Measurements from ENCODE around the gene STXBP5. TPM values are rescaled to one million over a fixed set of nuclear protein-coding genes. Genes with fewer than 3 reads are reported as not detected.

The STXBP5 gene
- total RNA-seq, 2 experiments from 2014 or later: 21.0 to 22.5 TPM

DNA sequence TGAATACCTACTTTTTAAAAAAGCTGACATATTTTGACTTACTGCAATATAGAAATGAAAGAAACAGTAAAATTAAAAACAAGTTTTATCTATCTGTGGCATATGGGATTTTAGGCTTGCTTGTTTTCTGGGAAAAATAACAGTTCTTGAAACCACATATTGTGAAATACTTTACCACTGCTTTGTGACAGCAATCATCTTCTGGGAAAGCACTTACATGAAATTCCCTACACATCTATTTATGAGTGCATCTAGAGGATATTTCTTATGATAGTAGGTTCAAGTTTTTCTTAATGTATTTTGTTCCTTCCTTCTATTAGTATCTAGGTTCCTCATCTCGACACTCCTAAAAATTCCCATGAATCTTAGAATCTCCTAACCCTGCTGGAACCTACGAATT is 75.2 kb downstream of the STXBP5 start:
- Histone ChIP-seq H3K4me1 (ENCODE audit: insufficient read depth, low read length) (no peaks in the 10 kb centered on the region), H3K27ac (ENCODE audit: low read depth in 1 of 2, low read length in 2 of 2) (no peak overlapping the region), H3K36me3 (ENCODE audit: insufficient read depth, low read length) (peaks cover 17% of the 10 kb centered on the region), H3K9me3 (ENCODE audit: control insufficient read depth in 1 of 2, insufficient read depth in 1 of 2, low read length in 2 of 2) (no peaks in the 10 kb centered on the region), H3K4me3 (ENCODE audit: low read length) (no peak overlapping the region), H3K27me3 (ENCODE audit: control insufficient read depth in 1 of 2, insufficient read depth in 2 of 2, low read length in 2 of 2) (no peaks in the 10 kb centered on the region)
- CTCF ChIA-PET: no interaction called here
- Mint-ChIP-seq H3K27me3 (no peaks in the 10 kb centered on the region), H3K27ac (peak overlapping the region; percentile 4), H3K9me3 (no peaks in the 10 kb centered on the region), H3K4me1 (ENCODE audit: low read depth) (peaks cover 29% of the 10 kb centered on the region), H3K36me3 (ENCODE audit: low read depth) (peaks cover 56% of the 10 kb centered on the region), H3K4me3 (no peak overlapping the region)
- intact Hi-C loops (cut with DNase I, micrococcal nuclease): no loop called here
- DNase-seq (no peak), ATAC-seq (ENCODE audit: poor library complexity) (no peak)
- POLR2A ChIA-PET: no interaction called here
- no peak for TF ChIP-seq CTCF (IDR thresholded peaks at IDR 0.05)

DNA sequence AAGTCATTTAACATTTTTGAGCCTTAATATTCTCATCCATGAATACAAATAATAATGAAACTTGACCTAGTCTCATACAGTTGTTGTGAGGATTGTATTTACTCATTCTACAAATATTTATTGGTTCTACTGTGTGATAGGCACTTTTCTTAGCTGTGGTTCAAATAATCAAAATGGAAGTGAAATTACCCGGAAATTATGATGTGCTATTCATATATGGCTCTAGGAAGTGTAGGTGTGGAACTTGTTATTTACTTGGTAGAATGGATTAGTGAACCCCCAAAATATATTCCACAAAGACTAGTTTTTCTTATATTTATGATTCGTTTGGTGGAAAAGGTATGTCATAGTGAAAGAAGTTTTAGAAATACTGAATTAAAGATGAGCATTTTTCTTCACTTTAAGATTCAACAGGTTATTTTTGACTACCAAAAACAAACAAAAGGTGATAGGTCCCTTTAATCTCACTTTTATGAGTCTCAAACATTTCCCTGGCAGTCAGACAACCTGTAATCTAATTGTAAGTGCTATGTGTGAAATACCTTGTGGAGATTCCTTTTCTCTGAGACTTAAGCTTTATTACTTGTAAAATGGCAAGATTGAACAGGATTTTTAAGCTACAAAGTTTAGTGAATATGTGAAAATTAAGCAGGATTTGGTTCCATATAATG is 77.8 kb downstream of the STXBP5 start:
- Histone ChIP-seq H3K4me1 (ENCODE audit: insufficient read depth, low read length) (no peaks in the 10 kb centered on the region), H3K9me3 (ENCODE audit: control insufficient read depth in 1 of 2, insufficient read depth in 1 of 2, low read length in 2 of 2) (no peaks in the 10 kb centered on the region), H3K36me3 (ENCODE audit: insufficient read depth, low read length) (peaks cover 14% of the 10 kb centered on the region), H3K27me3 (ENCODE audit: control insufficient read depth in 1 of 2, insufficient read depth in 2 of 2, low read length in 2 of 2) (no peaks in the 10 kb centered on the region), H3K4me3 (ENCODE audit: low read length) (no peak overlapping the region), H3K27ac (ENCODE audit: low read depth in 1 of 2, low read length in 2 of 2) (no peak overlapping the region)
- Mint-ChIP-seq H3K4me3 (no peak overlapping the region), H3K27ac (no peak overlapping the region), H3K27me3 (no peaks in the 10 kb centered on the region), H3K9me3 (no peaks in the 10 kb centered on the region), H3K36me3 (ENCODE audit: low read depth) (peaks cover 47% of the 10 kb centered on the region), H3K4me1 (ENCODE audit: low read depth) (peaks cover 41% of the 10 kb centered on the region)
- DNase-seq: no peak
- TF ChIP-seq CTCF (IDR thresholded peaks at IDR 0.05): no peak
- intact Hi-C loops (cut with DNase I, micrococcal nuclease): loop anchor here (5.0 kb wide), 2 partner anchors 80 to 380 kb away; partner anchors contain the start of gene STXBP5 (in 1 of the 2)
- POLR2A ChIA-PET: interaction anchor here (0.6 kb wide), 2 partner anchors 25 to 470 kb away, joined by 3 read pairs; no protein-coding TSS in a partner anchor
- no peak for ATAC-seq (ENCODE audit: poor library complexity)
- CTCF ChIA-PET: interaction anchor here (1.2 to 1.4 kb wide), 2 partner anchors 8 to 80 kb away, joined by 3 read pairs; no protein-coding TSS in a partner anchor

- Histone ChIP-seq H3K9me3 (ENCODE audit: control insufficient read depth in 1 of 2, insufficient read depth in 1 of 2, low read length in 2 of 2) (no peaks in the 10 kb centered on the region), H3K4me3 (ENCODE audit: low read length) (no peak overlapping the region), H3K36me3 (ENCODE audit: insufficient read depth, low read length) (peaks cover 14% of the 10 kb centered on the region), H3K4me1 (ENCODE audit: insufficient read depth, low read length) (no peaks in the 10 kb centered on the region), H3K27ac (ENCODE audit: low read depth in 1 of 2, low read length in 2 of 2) (no peak overlapping the region), H3K27me3 (ENCODE audit: control insufficient read depth in 1 of 2, insufficient read depth in 2 of 2, low read length in 2 of 2) (no peaks in the 10 kb centered on the region)
- ATAC-seq (ENCODE audit: poor library complexity) (no peak), DNase-seq (no peak)
- Mint-ChIP-seq H3K27me3 (no peaks in the 10 kb centered on the region), H3K9me3 (no peaks in the 10 kb centered on the region), H3K4me1 (ENCODE audit: low read depth) (peaks cover 41% of the 10 kb centered on the region), H3K36me3 (ENCODE audit: low read depth) (peaks cover 42% of the 10 kb centered on the region), H3K27ac (no peak overlapping the region), H3K4me3 (no peak overlapping the region)
- POLR2A ChIA-PET: interaction anchor here (0.6 kb wide), 1 partner anchor 26 kb away, joined by 3 read pairs; no protein-coding TSS in a partner anchor
- no peak for TF ChIP-seq CTCF (IDR thresholded peaks at IDR 0.05)
- intact Hi-C loops (cut with DNase I, micrococcal nuclease): loop anchor here (5.0 kb wide), 2 partner anchors 80 to 380 kb away; partner anchors contain the start of gene STXBP5 (in 1 of the 2)
- CTCF ChIA-PET: interaction anchor here (1.2 to 1.4 kb wide), 2 partner anchors 9 to 80 kb away, joined by 3 read pairs; no protein-coding TSS in a partner anchor
Observed at GRCh38 chr6:147282566-147282959, 78.3 kb downstream of the STXBP5 start.
